ENCODE measurements around the gene AMDHD1. TPM values are rescaled to one million over a fixed set of nuclear protein-coding genes. Genes with fewer than 3 reads are reported as not detected.
A peak's percentile ranks its signal among the peaks of the same experiment; 100 is the strongest.

The AMDHD1 gene
- total RNA-seq, 1 experiment from 2014 or later: 1.6 TPM

DNA sequence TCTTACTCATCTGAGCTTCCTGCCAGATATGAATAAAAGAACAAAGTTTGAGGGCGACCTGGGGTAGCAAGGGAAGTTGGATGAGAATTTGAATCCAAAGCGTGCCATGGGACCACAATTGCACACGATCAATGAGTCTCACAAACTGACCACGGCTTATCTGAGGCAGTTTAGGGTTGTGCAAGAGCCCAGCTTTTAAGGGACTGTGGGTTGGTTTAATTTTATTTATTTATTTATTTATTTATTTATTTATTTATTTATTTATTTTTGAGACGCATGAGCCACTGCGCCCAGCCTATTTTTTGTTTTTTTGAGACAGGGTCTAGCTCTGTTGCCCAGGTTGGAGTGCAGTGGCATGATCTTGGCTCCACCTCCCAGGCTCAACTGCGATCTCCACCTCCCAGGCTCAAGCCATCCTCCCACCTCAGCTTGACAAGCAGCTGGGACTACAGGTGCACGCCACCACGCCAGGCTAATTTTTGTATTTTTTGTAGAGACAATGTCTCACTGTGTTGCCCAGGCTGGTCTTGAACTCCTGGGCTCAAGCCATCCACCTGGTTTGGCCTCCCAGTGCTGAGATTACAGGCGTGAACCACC lies 1.1 kb downstream of the AMDHD1 start:
- CTCF ChIA-PET: interaction anchor here (1.2 to 4.9 kb wide), 8 partner anchors 8 to 572 kb away, joined by 3 to 46 read pairs (median 10); partner anchors contain the start of gene CDK17
- POLR2A ChIA-PET: interaction anchor here (0.5 kb wide), 1 partner anchor 284 kb away, joined by 3 read pairs; no protein-coding TSS in a partner anchor
- Mint-ChIP-seq H3K4me1 (peaks cover 25% of the 10 kb centered on the region), H3K27me3 (ENCODE audit: low read depth) (peaks cover 23% of the 10 kb centered on the region), H3K27ac (no peak overlapping the region), H3K4me3 (peak overlapping the region; percentile 94), H3K36me3 (no peaks in the 10 kb centered on the region), H3K9me3 (no peaks in the 10 kb centered on the region)
- no peak for ATAC-seq
- no peak for DNase-seq (ENCODE audit: low spot score)
- TF ChIP-seq HMGA2 (CRISPR knock-in tag; IDR thresholded peaks at IDR 0.05) (0 out of 2 replicates have a peak, but pooled peaks have one; percentile 32), ZNF121 (CRISPR knock-in tag; IDR thresholded peaks at IDR 0.05) (peak; percentile 36; the same call in 1 of the 2 replicates)
- TF ChIP-seq, protein P1, sequence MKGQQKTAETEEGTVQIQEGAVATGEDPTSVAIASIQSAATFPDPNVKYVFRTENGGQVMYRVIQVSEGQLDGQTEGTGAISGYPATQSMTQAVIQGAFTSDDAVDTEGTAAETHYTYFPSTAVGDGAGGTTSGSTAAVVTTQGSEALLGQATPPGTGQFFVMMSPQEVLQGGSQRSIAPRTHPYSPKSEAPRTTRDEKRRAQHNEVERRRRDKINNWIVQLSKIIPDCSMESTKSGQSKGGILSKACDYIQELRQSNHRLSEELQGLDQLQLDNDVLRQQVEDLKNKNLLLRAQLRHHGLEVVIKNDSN (CRISPR knock-in tag; IDR thresholded peaks at IDR 0.05): no peak

DNA sequence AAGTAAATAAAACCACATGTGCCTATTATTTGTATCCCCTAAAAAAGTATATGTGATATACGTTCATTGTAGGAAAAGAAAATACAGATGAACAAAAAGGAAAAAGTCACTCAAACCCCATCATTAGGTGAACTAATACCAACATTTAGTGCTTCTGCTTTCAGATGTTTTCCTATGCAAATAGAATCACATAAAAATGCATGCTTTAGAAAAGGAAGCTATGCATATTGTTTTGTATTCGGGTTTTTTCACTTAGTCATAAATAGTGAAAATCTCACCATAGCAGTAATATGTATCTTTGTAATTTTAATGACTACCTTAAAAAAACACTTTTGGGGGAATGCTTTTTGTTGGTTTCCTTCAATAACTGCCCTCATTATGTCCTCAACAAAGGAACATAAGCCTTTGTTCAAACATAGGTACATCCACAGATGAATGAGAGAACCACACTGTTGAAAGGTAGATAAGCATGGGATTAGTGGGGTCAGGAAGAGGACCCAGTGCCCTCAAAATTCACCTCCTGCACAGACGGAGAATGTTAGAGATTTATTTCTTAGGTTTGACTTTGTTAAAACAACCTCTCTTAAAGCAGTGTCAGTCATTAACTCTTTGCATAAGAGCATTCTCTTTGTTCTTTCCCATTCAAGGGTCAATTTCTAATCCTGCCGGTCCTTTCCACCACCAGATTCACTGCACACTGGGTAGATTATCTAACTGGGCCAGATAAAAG lies 6.5 kb downstream of the AMDHD1 start:
- Mint-ChIP-seq H3K27me3 (ENCODE audit: low read depth) (peaks cover 12% of the 10 kb centered on the region), H3K4me1 (peaks cover 22% of the 10 kb centered on the region), H3K36me3 (no peaks in the 10 kb centered on the region), H3K27ac (no peak overlapping the region), H3K9me3 (peaks cover 9% of the 10 kb centered on the region), H3K4me3 (no peak overlapping the region)
- no peak for DNase-seq (ENCODE audit: low spot score)
- TF ChIP-seq OVOL2 (CRISPR knock-in tag; IDR thresholded peaks at IDR 0.05; ENCODE audit: borderline replicate concordance): no peak
- no peak for TF ChIP-seq GABPB1 (CRISPR knock-in tag; IDR thresholded peaks at IDR 0.05)
- no peak for TF ChIP-seq ETV6 (CRISPR knock-in tag; IDR thresholded peaks at IDR 0.05)
- no peak for TF ChIP-seq ELF4 (CRISPR knock-in tag; IDR thresholded peaks at IDR 0.05; ENCODE audit: low read depth)
- TF ChIP-seq ATF1 (CRISPR knock-in tag; IDR thresholded peaks at IDR 0.05): no peak
- no peak for TF ChIP-seq ZNF219 (CRISPR knock-in tag; IDR thresholded peaks at IDR 0.05; ENCODE audit: borderline replicate concordance)
- TF ChIP-seq JUN (CRISPR knock-in tag; IDR thresholded peaks at IDR 0.05): no peak
- TF ChIP-seq TP53 (CRISPR knock-in tag; IDR thresholded peaks at IDR 0.05): no peak
- no peak for TF ChIP-seq GRHL2 (CRISPR knock-in tag; IDR thresholded peaks at IDR 0.05; ENCODE audit: insufficient replicate concordance, severe bottlenecking)
- no peak for TF ChIP-seq JAZF1 (CRISPR knock-in tag; IDR thresholded peaks at IDR 0.05)
- TF ChIP-seq CBFB (CRISPR knock-in tag; IDR thresholded peaks at IDR 0.05; ENCODE audit: low read depth): no peak
- no peak for TF ChIP-seq RORB (CRISPR knock-in tag; IDR thresholded peaks at IDR 0.05)
- TF ChIP-seq, protein P2, sequence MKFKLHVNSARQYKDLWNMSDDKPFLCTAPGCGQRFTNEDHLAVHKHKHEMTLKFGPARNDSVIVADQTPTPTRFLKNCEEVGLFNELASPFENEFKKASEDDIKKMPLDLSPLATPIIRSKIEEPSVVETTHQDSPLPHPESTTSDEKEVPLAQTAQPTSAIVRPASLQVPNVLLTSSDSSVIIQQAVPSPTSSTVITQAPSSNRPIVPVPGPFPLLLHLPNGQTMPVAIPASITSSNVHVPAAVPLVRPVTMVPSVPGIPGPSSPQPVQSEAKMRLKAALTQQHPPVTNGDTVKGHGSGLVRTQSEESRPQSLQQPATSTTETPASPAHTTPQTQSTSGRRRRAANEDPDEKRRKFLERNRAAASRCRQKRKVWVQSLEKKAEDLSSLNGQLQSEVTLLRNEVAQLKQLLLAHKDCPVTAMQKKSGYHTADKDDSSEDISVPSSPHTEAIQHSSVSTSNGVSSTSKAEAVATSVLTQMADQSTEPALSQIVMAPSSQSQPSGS (CRISPR knock-in tag; IDR thresholded peaks at IDR 0.05; ENCODE audit: borderline replicate concordance, low read depth): no peak
- no peak for TF ChIP-seq ZNF396 (CRISPR knock-in tag; IDR thresholded peaks at IDR 0.05; ENCODE audit: borderline replicate concordance)
- no peak for TF ChIP-seq NR3C1 (CRISPR knock-in tag; conservative IDR thresholded peaks at IDR 0.05; ENCODE audit: low read depth)
- TF ChIP-seq ZNF121 (CRISPR knock-in tag; IDR thresholded peaks at IDR 0.05): no peak
- no peak for ATAC-seq
- POLR2A ChIA-PET: no interaction called here
- CTCF ChIA-PET: no interaction called here

DNA sequence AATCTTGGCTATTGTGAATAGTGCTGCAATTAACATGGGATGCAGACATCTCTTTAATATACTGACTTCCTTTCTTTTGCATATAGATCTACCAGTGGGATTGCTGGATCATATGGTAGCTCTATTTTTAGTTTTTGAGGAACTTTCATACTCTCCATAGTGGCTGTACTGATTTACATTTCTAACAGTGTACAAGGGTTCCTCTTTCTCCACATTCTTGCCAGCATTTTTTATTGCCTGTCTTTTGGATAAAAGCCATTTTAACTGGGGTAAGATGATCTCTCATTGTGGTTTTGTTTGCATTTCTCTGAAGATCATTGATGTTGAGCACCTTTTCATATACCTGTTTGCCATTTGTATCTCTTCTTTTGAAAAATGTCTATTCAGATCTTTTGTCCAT lies 8.4 kb downstream of the AMDHD1 start:
- H3K4me3 Mint-ChIP-seq: no peak overlapping the region
- no peak overlapping the region for H3K27ac Mint-ChIP-seq
- H3K36me3 Mint-ChIP-seq: no peaks in the 10 kb centered on the region
- DNase-seq (ENCODE audit: low spot score) (no peak), ATAC-seq (no peak)
- TF ChIP-seq, protein P3, sequence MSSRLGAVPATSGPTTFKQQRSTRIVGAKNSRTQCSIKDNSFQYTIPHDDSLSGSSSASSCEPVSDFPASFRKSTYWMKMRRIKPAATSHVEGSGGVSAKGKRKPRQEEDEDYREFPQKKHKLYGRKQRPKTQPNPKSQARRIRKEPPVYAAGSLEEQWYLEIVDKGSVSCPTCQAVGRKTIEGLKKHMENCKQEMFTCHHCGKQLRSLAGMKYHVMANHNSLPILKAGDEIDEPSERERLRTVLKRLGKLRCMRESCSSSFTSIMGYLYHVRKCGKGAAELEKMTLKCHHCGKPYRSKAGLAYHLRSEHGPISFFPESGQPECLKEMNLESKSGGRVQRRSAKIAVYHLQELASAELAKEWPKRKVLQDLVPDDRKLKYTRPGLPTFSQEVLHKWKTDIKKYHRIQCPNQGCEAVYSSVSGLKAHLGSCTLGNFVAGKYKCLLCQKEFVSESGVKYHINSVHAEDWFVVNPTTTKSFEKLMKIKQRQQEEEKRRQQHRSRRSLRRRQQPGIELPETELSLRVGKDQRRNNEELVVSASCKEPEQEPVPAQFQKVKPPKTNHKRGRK (CRISPR knock-in tag; IDR thresholded peaks at IDR 0.05; ENCODE audit: borderline replicate concordance): no peak
- TF ChIP-seq, protein P4, sequence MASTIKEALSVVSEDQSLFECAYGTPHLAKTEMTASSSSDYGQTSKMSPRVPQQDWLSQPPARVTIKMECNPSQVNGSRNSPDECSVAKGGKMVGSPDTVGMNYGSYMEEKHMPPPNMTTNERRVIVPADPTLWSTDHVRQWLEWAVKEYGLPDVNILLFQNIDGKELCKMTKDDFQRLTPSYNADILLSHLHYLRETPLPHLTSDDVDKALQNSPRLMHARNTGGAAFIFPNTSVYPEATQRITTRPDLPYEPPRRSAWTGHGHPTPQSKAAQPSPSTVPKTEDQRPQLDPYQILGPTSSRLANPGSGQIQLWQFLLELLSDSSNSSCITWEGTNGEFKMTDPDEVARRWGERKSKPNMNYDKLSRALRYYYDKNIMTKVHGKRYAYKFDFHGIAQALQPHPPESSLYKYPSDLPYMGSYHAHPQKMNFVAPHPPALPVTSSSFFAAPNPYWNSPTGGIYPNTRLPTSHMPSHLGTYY (CRISPR knock-in tag; IDR thresholded peaks at IDR 0.05): no peak
- TF ChIP-seq SMAD4 (CRISPR knock-in tag; IDR thresholded peaks at IDR 0.05) (no peak), TP53 (CRISPR knock-in tag; IDR thresholded peaks at IDR 0.05) (no peak), NFYB (CRISPR knock-in tag; conservative IDR thresholded peaks at IDR 0.05; ENCODE audit: low read depth) (no peak), SP1 (CRISPR knock-in tag; conservative IDR thresholded peaks at IDR 0.05) (no peak), JAZF1 (CRISPR knock-in tag; IDR thresholded peaks at IDR 0.05) (no peak)
- ChIA-PET POLR2A (no interaction called here), CTCF (interaction anchor here (2.2 kb wide), 1 partner anchor 8 kb away, joined by 9 read pairs; the partner anchor contains the start of genes AMDHD1 and CCDC38)
- peaks cover 25% of the 10 kb centered on the region for H3K4me1 Mint-ChIP-seq
- peaks cover 9% of the 10 kb centered on the region for H3K9me3 Mint-ChIP-seq
- H3K27me3 Mint-ChIP-seq (ENCODE audit: low read depth): no peaks in the 10 kb centered on the region
